K562 (cell line): ENCODE data around the gene SEMA4F. TPM values are rescaled to one million over a fixed set of nuclear protein-coding genes. Genes with fewer than 3 reads are reported as not detected.

Experiments used
- ATAC-seq: fragments of 200-7000 bp; cut with Tn5 transposase; 3 replicates; pipeline ENCODE4 v1.9.1; 2020; ENCODE audit warnings: moderate library complexity
- Bru-seq: library from RNA; stranded (reverse); fragments of 400-500 nt; gene quantifications from one replicate; lab custom pipeline; 2021; lab: Mats Ljungman, UMichigan
- BruChase-seq, 2 experiments: library from RNA; stranded (reverse); fragments of 400-500 nt; gene quantifications; one replicate each; lab custom pipeline; 2021; lab: Mats Ljungman, UMichigan
- BruUV-seq: library from RNA; stranded (reverse); fragments of 400-500 nt; replicated peaks from 2 replicates; lab custom pipeline; 2021; lab: Mats Ljungman, UMichigan
- CTCF ChIA-PET: fragments of 300-600 bp; formaldehyde crosslinking; extraction: SDS; loops from one replicate; lab custom pipeline; 2021; ENCODE audit warnings: low intra/inter-chr PET ratio; lab: Yijun Ruan, JAX
- POLR2A ChIA-PET: fragments of 300-600, 350-650 bp; sonication (Branson Sonifier 250); formaldehyde crosslinking; extraction: SDS; loops from one replicate; lab custom pipeline; 2021; ENCODE audit warnings: antibody characterized with exemption, inconsistent platforms; lab: Yijun Ruan, JAX
- DNase-seq, 4 experiments: peaks; one replicate each; pipeline versions ENCODE4 v3.0.0 to v3.0.0-alpha.2; 2011 to 2018; ENCODE audit warnings: low spot score in 3 of 4, mixed read lengths in 3 of 4; ENCODE audit errors: extremely low read depth in 1 of 4
- FAIRE-seq: peaks from 2 replicates; lab custom pipeline; 2011; peaks lifted over from hg19 to GRCh38; lab: Jason Lieb, UNC
- H2AFZ ChIP-seq: 2 replicates; pipeline ENCODE4 v1.6.0; 2011; ENCODE audit warnings: low read depth, low read length, control low read depth, inconsistent platforms
- H3K27ac ChIP-seq: fragments of 200-600 bp; 3 replicates; pipeline ENCODE4 v1.8.0; 2011; ENCODE audit warnings: low read depth, mild to moderate bottlenecking, control low read depth, inconsistent platforms, low read length, moderate library complexity, mixed read lengths; ENCODE audit errors: extremely low read depth
- H3K27me3 ChIP-seq, 2 experiments: fragments of 300-600 bp in 1 of 2; 2 replicates in 1 of 2; 3 replicates in 1 of 2; pipeline versions ENCODE4 v1.6.0 to v1.8.0; 2011; ENCODE audit warnings: inconsistent platforms in 2 of 2, low read length in 2 of 2, mild to moderate bottlenecking in 1 of 2, mixed read lengths in 1 of 2, moderate library complexity in 1 of 2; ENCODE audit not compliant: control insufficient read depth in 2 of 2, insufficient read depth in 2 of 2
- H3K36me3 ChIP-seq: fragments of 300-600 bp; 3 replicates; pipeline ENCODE4 v1.8.0; 2011; ENCODE audit warnings: mild to moderate bottlenecking, low read length, inconsistent platforms; ENCODE audit not compliant: control insufficient read depth, insufficient read depth
- H3K4me1 ChIP-seq, 2 experiments: fragments of 200-600 bp in 1 of 2; replicated peaks in 1 of 2; 2 replicates in 1 of 2; 3 replicates in 1 of 2; pipeline versions ENCODE4 v1.5.1 to v1.8.0; 2011; ENCODE audit warnings: inconsistent platforms in 2 of 2, low read length in 2 of 2, mild to moderate bottlenecking in 1 of 2, mixed read lengths in 1 of 2, moderate library complexity in 1 of 2; ENCODE audit not compliant: control insufficient read depth in 2 of 2, insufficient read depth in 2 of 2
- H3K4me2 ChIP-seq: 2 replicates; pipeline ENCODE4 v1.6.1; 2011; ENCODE audit warnings: low read length, control low read depth, inconsistent platforms, mixed read lengths; ENCODE audit not compliant: insufficient read depth
- H3K4me3 ChIP-seq: fragments of 200-600 bp; sonication (generic), shearing (Covaris generic); 2 replicates; pipeline ENCODE4 v1.5.1; 2016; ENCODE audit warnings: control low read depth, inconsistent platforms
- H3K79me2 ChIP-seq: fragments of 200-600 bp; 3 replicates; pipeline ENCODE4 v1.8.0; 2011; ENCODE audit warnings: low read length, inconsistent platforms; ENCODE audit not compliant: control insufficient read depth, insufficient read depth
- H3K9ac ChIP-seq, 2 experiments: 2 replicates each; pipeline versions ENCODE4 v1.6.0 to v1.6.1; 2011; ENCODE audit warnings: low read depth in 2 of 2, low read length in 2 of 2, control low read depth in 1 of 2, inconsistent platforms in 1 of 2, mild to moderate bottlenecking in 1 of 2, mixed read lengths in 1 of 2; ENCODE audit not compliant: insufficient read depth in 1 of 2
- H3K9me1 ChIP-seq: one replicate; pipeline ENCODE4 v1.6.0; 2011; ENCODE audit warnings: inconsistent platforms, mild to moderate bottlenecking, low read length, moderate library complexity; ENCODE audit not compliant: control insufficient read depth, insufficient read depth
- H3K9me3 ChIP-seq: replicated peaks from 2 replicates; pipeline ENCODE4 v1.5.1; 2011; ENCODE audit warnings: low read depth, low read length, inconsistent platforms; ENCODE audit not compliant: control insufficient read depth, insufficient read depth
- H4K20me1 ChIP-seq: replicated peaks from 2 replicates; pipeline ENCODE4 v1.6.1; 2011; ENCODE audit warnings: low read length, inconsistent platforms, mixed read lengths; ENCODE audit not compliant: control insufficient read depth, insufficient read depth
- ATF4 ChIP-seq: fragments of 450-650 bp; formaldehyde crosslinking; IDR thresholded peaks from 2 replicates; pipeline ENCODE4 v1.4.0; 2022; ENCODE audit warnings: mild to moderate bottlenecking, moderate library complexity
- HNRNPLL ChIP-seq: fragments of 200-400 bp; formaldehyde crosslinking; IDR thresholded peaks from 2 replicates; pipeline ENCODE4 v1.6.1; 2017; ENCODE audit warnings: low read length, low read depth, mild to moderate bottlenecking; ENCODE audit not compliant: poor library complexity, severe bottlenecking
- LARP7 ChIP-seq: fragments of 450-650 bp; IDR thresholded peaks from 2 replicates; pipeline ENCODE4 v1.6.1; 2016
- MBD2 ChIP-seq: sonication (generic); IDR thresholded peaks from 2 replicates; pipeline ENCODE4 v1.6.1; 2016; ENCODE audit warnings: low read depth, borderline replicate concordance
- PHF20 ChIP-seq: fragments of 450-650 bp; IDR thresholded peaks from 2 replicates; pipeline ENCODE4 v1.6.1; 2018; ENCODE audit not compliant: partially characterized antibody
- PHF8 ChIP-seq: fragments of 200-600 bp; sonication (generic); IDR thresholded peaks from 2 replicates; pipeline ENCODE4 v1.6.1; 2012; ENCODE audit warnings: mixed run types, mild to moderate bottlenecking, inconsistent platforms, low read length, moderate library complexity, borderline replicate concordance
- RBM25 ChIP-seq: fragments of 200-400 bp; formaldehyde crosslinking; IDR thresholded peaks from 2 replicates; pipeline ENCODE4 v1.6.1; 2018; ENCODE audit warnings: low read length, low read depth, moderate library complexity; ENCODE audit not compliant: severe bottlenecking
- SAFB ChIP-seq: fragments of 200-400 bp; formaldehyde crosslinking; IDR thresholded peaks from 2 replicates; pipeline ENCODE4 v1.6.1; 2017; ENCODE audit warnings: low read depth, low read length, borderline replicate concordance
- STAG1 ChIP-seq: sonication (generic); formaldehyde crosslinking; IDR thresholded peaks from 2 replicates; pipeline ENCODE4 v1.5.0; 2020; ENCODE audit warnings: missing genetic modification reagents, borderline replicate concordance
- ZNF511 ChIP-seq: sonication (generic); formaldehyde crosslinking; IDR thresholded peaks from 2 replicates; pipeline ENCODE4 v1.8.0; 2022; ENCODE audit warnings: mild to moderate bottlenecking, missing genetic modification reagents
- WGBS: fragments of 100-300 bp; shearing (Covaris generic); methylation state at CpG from one replicate; pipeline ENCODE4 v1.1.6; 2016; ENCODE audit warnings: low coverage, mixed read lengths; ENCODE audit not compliant: insufficient coverage; ENCODE audit errors: missing lambda C conversion rate; 5-methylcytosine and 5-hydroxymethylcytosine counted together
- in situ Hi-C: fragments of 300-500 bp; cut with MboI; formaldehyde crosslinking; loops from 4 replicates; pipeline ENCODE4 v1.15.0; 2018; ENCODE audit warnings: inconsistent platforms, mixed read lengths
- intact Hi-C: fragments of 100-400 bp; cut with micrococcal nuclease; formaldehyde crosslinking; loops from 2 replicates; pipeline ENCODE4 v1.14.2; 2022
- long read RNA-seq, 3 experiments: library from polyadenylated mRNA in 2 of 3; library from RNA in 1 of 3; unstranded in 2 of 3; stranded (forward) in 1 of 3; transcript quantifications; one replicate each; pipeline ENCODE4 v2.0.0, GENCODE V29; 2019 to 2022
- polyA minus RNA-seq, 3 experiments: library from RNA; depleted of rRNA, polyadenylated mRNA; stranded (reverse); fragments of >200 nt; gene quantifications; 2 replicates each; pipeline ENCODE4 v1.2.3, GENCODE V29; 2011
- polyA plus RNA-seq, 8 experiments: library from polyadenylated mRNA; depleted of rRNA in 4 of 8; stranded (reverse) in 5 of 8; unstranded in 3 of 8; fragments of >200 nt; fragmentation: Nextera tagmentation in 2 of 8; fragmentation: Illumina TruSeq in 1 of 8; extraction: Ambion mirVana in 2 of 8; extraction: Trizol in 1 of 8; gene quantifications; 2 replicates each; pipeline versions ENCODE4 v1.2.1 to v1.2.3, GENCODE V29; 2011 to 2014; ENCODE audit warnings: inconsistent platforms in 1 of 8, missing spikeins in 1 of 8
- total RNA-seq, 7 experiments: library from RNA; depleted of rRNA in 6 of 7; stranded (reverse); fragments of >200 nt in 6 of 7; fragmentation: Illumina TruSeq in 2 of 7; extraction: Trizol in 2 of 7; gene quantifications; 2 replicates each; pipeline versions ENCODE4 v1.2.1 to v1.2.3, GENCODE V29; 2011 to 2021; ENCODE audit warnings: low replicate concordance in 1 of 7

Gene SEMA4F
- 0.56 and 1.1 TPM in 2 replicates for total RNA-seq (2011; cell fraction: chromatin; rRNA removed; ENCODE audit: low replicate concordance)
- total RNA-seq (2011; cell fraction: nucleolus; rRNA removed): 0.83 and 0.92 TPM in 2 replicates
- 0.88 and 1.2 TPM in 2 replicates for total RNA-seq (2011; cell fraction: nucleoplasm; rRNA removed)
- total RNA-seq (2014; rRNA removed): 0.27 and 0.90 TPM in 2 replicates
- total RNA-seq (2014; rRNA removed; fragmentation: Illumina TruSeq; extraction: Trizol): 0.33 and 0.67 TPM in 2 replicates
- 0.33 and 0.60 TPM in 2 replicates for total RNA-seq (2015; rRNA removed; fragmentation: Illumina TruSeq; extraction: Trizol)
- 1.3 and 1.6 TPM in 2 replicates for total RNA-seq (2021)
- polyA plus RNA-seq (2011; rRNA removed): 0.30 and 0.79 TPM in 2 replicates
- 0.27 and 0.95 TPM in 2 replicates for polyA plus RNA-seq (2011; cell fraction: cytosol; rRNA removed)
- polyA plus RNA-seq (2011; cell fraction: nucleus; rRNA removed): 0.91 and 2.0 TPM in 2 replicates
- 0.68 and 1.8 TPM in 2 replicates for polyA plus RNA-seq (2012)
- 0.43 and 0.61 TPM in 2 replicates for polyA plus RNA-seq (2014; fragmentation: Illumina TruSeq; extraction: Trizol)
- under 1 TPM; 0.08 to 0.18 TPM for polyA plus RNA-seq (2014; fragmentation: Nextera tagmentation; extraction: Ambion mirVana)
- polyA plus RNA-seq (2014; rRNA removed): 0.72 and 1.2 TPM in 2 replicates
- 0.21 and 0.56 TPM in 2 replicates for polyA minus RNA-seq (2011; rRNA and poly(A)+ RNA removed)
- polyA minus RNA-seq (2011; cell fraction: cytosol; rRNA and poly(A)+ RNA removed): 0.36 and 1.3 TPM in 2 replicates
- polyA minus RNA-seq (2011; cell fraction: nucleus; rRNA and poly(A)+ RNA removed): 0.33 and 0.81 TPM in 2 replicates
- percentile 38 among the genes with signal in this experiment for Bru-seq, nascent RNA
- BruChase-seq, experiment 1, labeled RNA remaining after a 2-hour chase: percentile 25 among the genes with signal in this experiment
- BruChase-seq, experiment 2, labeled RNA remaining after a 6-hour chase: percentile 25 among the genes with signal in this experiment
- long read RNA-seq, experiment 1, partial matches to known transcripts: 1 of 2 reads
- long read RNA-seq, experiment 1, other reads (novel, unspliced or antisense): 1 of 2 reads
- long read RNA-seq, experiment 2: 0 reads
- long read RNA-seq, experiment 3: 0 reads

GRCh38 chr2:74653985-74654882, at the start of gene SEMA4F:
Gene SEMA4F (plus strand): TSS chr2:74654247. CDS start chr2:74654377, 130 bp downstream.
- ATAC-seq (peak; percentile 100), DNase-seq (peak; percentile 97 to 100 (median 99)), FAIRE-seq (peak; percentile 94)
- peaks cover 18 to 33% of the 10 kb centered on the region in 2 experiments; a peak in 4 of 5 replicates for H3K27me3 ChIP-seq
- no TSS peak for BruUV-seq
- no peaks in the 10 kb centered on the region for H3K9me1 ChIP-seq
- in situ Hi-C loops (no loop called here), intact Hi-C loops (no loop called here)
- peak within 1 kb of the TSS; percentile 98 for H2AFZ ChIP-seq
- peaks cover 7 to 14% of the 10 kb centered on the region in 2 experiments; a peak in 4 of 5 replicates for H3K4me1 ChIP-seq
- 8% methylated on average over 63 of the region's 79 CpGs for whole genome bisulfite sequencing
- peaks cover 3% of the 10 kb centered on the region; the same call in 1 of the 2 replicates for H3K9me3 ChIP-seq
- ChIA-PET POLR2A (interaction anchor here (0.9 to 1.4 kb wide), 2 partner anchors 11 to 20 kb away, joined by 3 to 7 read pairs; no protein-coding TSS in a partner anchor), CTCF (no interaction called here)
- H3K36me3 ChIP-seq: no peaks in the 10 kb centered on the region
- H3K9ac ChIP-seq: peak within 1 kb of the TSS; percentile 37 to 91; a peak in 3 of 4 replicates
- peak within 1 kb of the TSS; percentile 82 for H3K4me2 ChIP-seq
- no peak within 1 kb of the TSS for H3K27ac ChIP-seq
- no peaks in the 10 kb centered on the region for H3K79me2 ChIP-seq
- H4K20me1 ChIP-seq: no peaks in the 10 kb centered on the region
- H3K4me3 ChIP-seq: peak within 1 kb of the TSS; percentile 51
- TF ChIP-seq ATF4 (CRISPR knock-in tag) (no peak), MBD2 (peak; percentile 61; the same call in 1 of the 2 replicates), HNRNPLL (peak; percentile 90), LARP7 (no peak), PHF8 (peak; percentile 24; the same call in 1 of the 2 replicates), STAG1 (CRISPR knock-in tag) (no peak), RBM25 (peak; percentile 44), ZNF511 (CRISPR knock-in tag) (0 out of 2 replicates have a peak, but pooled peaks have one; percentile 22), SAFB (peak; percentile 47; the same call in 1 of the 2 replicates), PHF20 (peak; percentile 26)
